ENCODE measurements around the gene SRSF7.

Gene SRSF7

GRCh38 chr2:38748391-38748790 is 2.8 kb downstream of the SRSF7 start:
- ChIA-PET CTCF (interaction anchor here (0.6 to 1.4 kb wide), 5 partner anchors 9 to 433 kb away, joined by 3 to 5 read pairs (median 3); no protein-coding TSS in a partner anchor), POLR2A (no interaction called here)
- H3K9me3 ChIP-seq (ENCODE audit: control insufficient read depth, insufficient read depth, low read depth, low read length) = no peaks in the 10 kb centered on the region
- peaks cover 5% of the 10 kb centered on the region; the same call in 1 of the 2 replicates for H3K4me1 ChIP-seq (ENCODE audit: control insufficient read depth, insufficient read depth, low read length)
- peaks cover 44 to 70% of the 10 kb centered on the region in 2 experiments for H3K36me3 ChIP-seq (ENCODE audit: control insufficient read depth in 2 of 2, insufficient read depth in 1 of 2, low read length in 2 of 2)
- no peak for TF ChIP-seq ZNF121 (tag by site-specific recombination; IDR thresholded peaks at IDR 0.05)
- TF ChIP-seq RBAK (tag by site-specific recombination; IDR thresholded peaks at IDR 0.05) = no peak
- no peak for TF ChIP-seq ZBTB7A (tag by site-specific recombination; IDR thresholded peaks at IDR 0.05; ENCODE audit: low read depth)
- TF ChIP-seq KLF17 (tag by site-specific recombination; IDR thresholded peaks at IDR 0.05) = no peak
- TF ChIP-seq ZNF449 (tag by site-specific recombination; IDR thresholded peaks at IDR 0.05) = no peak
- no peak for TF ChIP-seq ZNF571 (tag by site-specific recombination; IDR thresholded peaks at IDR 0.05)
- TF ChIP-seq ZNF221 (tag by site-specific recombination; IDR thresholded peaks at IDR 0.05; ENCODE audit: borderline replicate concordance) = no peak
- H3K4me3 ChIP-seq (ENCODE audit: low read depth, low read length) = no peak overlapping the region
- H3K27ac ChIP-seq (ENCODE audit: extremely low read depth, low read depth, low read length) = no peak overlapping the region

- ChIA-PET CTCF (interaction anchor here (0.6 to 1.4 kb wide), 5 partner anchors 8 to 431 kb away, joined by 3 to 5 read pairs (median 3); no protein-coding TSS in a partner anchor), POLR2A (interaction anchor here (0.5 kb wide), 1 partner anchor 87 kb away, joined by 4 read pairs; no protein-coding TSS in a partner anchor)
- Histone ChIP-seq H3K4me1 (ENCODE audit: control insufficient read depth, insufficient read depth, low read length) (peaks cover 5% of the 10 kb centered on the region; the same call in 1 of the 2 replicates), H3K4me3 (ENCODE audit: low read depth, low read length) (no peak overlapping the region), H3K27ac (ENCODE audit: extremely low read depth, low read depth, low read length) (no peak overlapping the region), H3K36me3 (ENCODE audit: control insufficient read depth in 2 of 2, insufficient read depth in 1 of 2, low read length in 2 of 2) (peaks cover 46 to 76% of the 10 kb centered on the region in 2 experiments), H3K9me3 (ENCODE audit: control insufficient read depth, insufficient read depth, low read depth, low read length) (no peaks in the 10 kb centered on the region)
- no peak for TF ChIP-seq ZNF341 (tag by site-specific recombination; IDR thresholded peaks at IDR 0.05; ENCODE audit: low read depth)
- no peak for TF ChIP-seq SCRT2 (tag by site-specific recombination; IDR thresholded peaks at IDR 0.05)
These were observed 3.3 kb downstream of the SRSF7 start for GRCh38 chr2:38747819-38748218.

- ChIA-PET CTCF (interaction anchor here (0.6 to 1.8 kb wide), 3 partner anchors 165 to 766 kb away, joined by 3 to 5 read pairs (median 3); no protein-coding TSS in a partner anchor), POLR2A (interaction anchor here (0.6 to 0.7 kb wide), 2 partner anchors 126 to 190 kb away, joined by 3 read pairs; no protein-coding TSS in a partner anchor)
- no peak overlapping the region for H3K4me3 ChIP-seq (ENCODE audit: low read depth, low read length)
- no peak for TF ChIP-seq ZNF394 (tag by site-specific recombination; IDR thresholded peaks at IDR 0.05; ENCODE audit: borderline replicate concordance)
- H3K27ac ChIP-seq (ENCODE audit: extremely low read depth, low read depth, low read length) = no peak overlapping the region
- H3K4me1 ChIP-seq (ENCODE audit: control insufficient read depth, insufficient read depth, low read length) = peaks cover 1% of the 10 kb centered on the region; the same call in 1 of the 2 replicates
- no peaks in the 10 kb centered on the region for H3K9me3 ChIP-seq (ENCODE audit: control insufficient read depth, insufficient read depth, low read depth, low read length)
- H3K36me3 ChIP-seq (ENCODE audit: control insufficient read depth in 2 of 2, insufficient read depth in 1 of 2, low read length in 2 of 2) = peaks cover 53 to 84% of the 10 kb centered on the region in 2 experiments
These were observed 4.1 kb downstream of the SRSF7 start for GRCh38 chr2:38747007-38747424.

- Histone ChIP-seq H3K4me1 (ENCODE audit: control insufficient read depth, insufficient read depth, low read length) (no peaks in the 10 kb centered on the region), H3K4me3 (ENCODE audit: low read depth, low read length) (no peak overlapping the region), H3K27ac (ENCODE audit: extremely low read depth, low read depth, low read length) (no peak overlapping the region), H3K9me3 (ENCODE audit: control insufficient read depth, insufficient read depth, low read depth, low read length) (no peaks in the 10 kb centered on the region), H3K36me3 (ENCODE audit: control insufficient read depth in 2 of 2, insufficient read depth in 1 of 2, low read length in 2 of 2) (peaks cover 67 to 91% of the 10 kb centered on the region in 2 experiments)
- CTCF ChIA-PET = interaction anchor here (1.8 kb wide), 1 partner anchor 164 kb away, joined by 5 read pairs; no protein-coding TSS in a partner anchor
- POLR2A ChIA-PET = no interaction called here
- no peak for TF ChIP-seq ZNF121 (tag by site-specific recombination; IDR thresholded peaks at IDR 0.05)
- no peak for TF ChIP-seq ZNF521 (tag by site-specific recombination; IDR thresholded peaks at IDR 0.05)
- TF ChIP-seq ZNF335 (tag by site-specific recombination; conservative IDR thresholded peaks at IDR 0.05) = no peak
- TF ChIP-seq ZNF214 (tag by site-specific recombination; IDR thresholded peaks at IDR 0.05; ENCODE audit: borderline replicate concordance) = no peak
- no peak for TF ChIP-seq ZNF274 (IDR thresholded peaks at IDR 0.05; ENCODE audit: low read length)
- no peak for TF ChIP-seq ZNF274 (tag by site-specific recombination; IDR thresholded peaks at IDR 0.05; ENCODE audit: borderline replicate concordance)
- no peak for TF ChIP-seq ZNF280D (tag by site-specific recombination; IDR thresholded peaks at IDR 0.05)
- no peak for TF ChIP-seq ZBTB20 (tag by site-specific recombination; IDR thresholded peaks at IDR 0.05)
- no peak for TF ChIP-seq ZNF624 (tag by site-specific recombination; IDR thresholded peaks at IDR 0.05)
- no peak for TF ChIP-seq ZSCAN4 (tag by site-specific recombination; IDR thresholded peaks at IDR 0.05)
- TF ChIP-seq MEIS1 (CRISPR knock-in tag; IDR thresholded peaks at IDR 0.05; ENCODE audit: borderline replicate concordance) = no peak
- TF ChIP-seq ZNF510 (tag by site-specific recombination; IDR thresholded peaks at IDR 0.05; ENCODE audit: insufficient replicate concordance) = no peak
These were observed 5.9 kb downstream of the SRSF7 start for GRCh38 chr2:38745267-38745666.

All from HEK293 (cell line).